ENCODE results near the gene USP2.

The USP2 gene

GRCh38 chr11:119306373-119306890 is 75.1 kb downstream of the USP2 start:
- DNase-seq (ENCODE audit: low spot score), result no peak

- DNase-seq (ENCODE audit: low spot score), result no peak
Measured at GRCh38 chr11:119305556-119306372, 75.7 kb downstream of the USP2 start.

Data from kidney tubule cell (primary cell).